Vagina (tissue), 2 donors: Measurements from ENCODE around the gene RECK.

Source experiments
- POLR2A ChIP-seq, 2 donors: fragments of 450-650 bp; IDR thresholded peaks; one replicate each; pipeline ENCODE4 v1.6.1; 2017; ENCODE audit warnings: antibody characterized with exemption in 2 of 2, mild to moderate bottlenecking in 2 of 2, moderate library complexity in 2 of 2
- POLR2AphosphoS5 ChIP-seq, 2 donors: sonication (generic); formaldehyde crosslinking; IDR thresholded peaks; one replicate each; pipeline ENCODE4 v1.9.0; 2017; ENCODE audit warnings: antibody characterized with exemption in 2 of 2, mild to moderate bottlenecking in 2 of 2, low read depth in 1 of 2; ENCODE audit not compliant: insufficient read depth in 1 of 2
- TF ChIP-seq, protein P1 (sequence below), 3 experiments: fragments of 450-650 bp in 2 of 3; fragments of 200-600 bp in 1 of 3; sonication (generic) in 1 of 3; IDR thresholded peaks; one replicate each; pipeline ENCODE4 v1.5.1; 2017 to 2019; ENCODE audit warnings: antibody characterized with exemption in 3 of 3, mild to moderate bottlenecking in 2 of 3, moderate library complexity in 2 of 3

DNA sequence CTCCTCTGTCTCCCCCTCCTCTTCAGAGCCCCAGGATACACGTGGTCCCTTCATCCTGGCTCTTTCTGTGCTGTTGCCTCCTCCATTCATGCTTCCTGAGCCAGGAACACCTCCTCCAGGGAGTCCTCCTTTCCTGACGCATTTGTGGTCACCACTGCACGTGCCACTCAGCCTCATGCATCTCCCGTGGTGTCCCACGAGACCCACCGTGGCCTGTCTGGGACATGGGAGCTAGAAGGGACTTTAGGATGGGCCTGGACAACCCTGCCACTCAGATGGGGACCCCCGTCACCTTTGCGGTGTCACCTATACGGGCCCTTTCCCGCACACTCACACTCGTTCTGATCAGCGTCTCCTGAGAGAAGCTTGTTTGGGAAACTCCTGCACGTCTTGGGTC, 106.5 kb downstream of the RECK start:
- no peak for TF ChIP-seq POLR2AphosphoS5 (IDR thresholded peaks at IDR 0.05; ENCODE audit: insufficient read depth in 1 of 2, low read depth in 1 of 2)
- TF ChIP-seq, protein P1, sequence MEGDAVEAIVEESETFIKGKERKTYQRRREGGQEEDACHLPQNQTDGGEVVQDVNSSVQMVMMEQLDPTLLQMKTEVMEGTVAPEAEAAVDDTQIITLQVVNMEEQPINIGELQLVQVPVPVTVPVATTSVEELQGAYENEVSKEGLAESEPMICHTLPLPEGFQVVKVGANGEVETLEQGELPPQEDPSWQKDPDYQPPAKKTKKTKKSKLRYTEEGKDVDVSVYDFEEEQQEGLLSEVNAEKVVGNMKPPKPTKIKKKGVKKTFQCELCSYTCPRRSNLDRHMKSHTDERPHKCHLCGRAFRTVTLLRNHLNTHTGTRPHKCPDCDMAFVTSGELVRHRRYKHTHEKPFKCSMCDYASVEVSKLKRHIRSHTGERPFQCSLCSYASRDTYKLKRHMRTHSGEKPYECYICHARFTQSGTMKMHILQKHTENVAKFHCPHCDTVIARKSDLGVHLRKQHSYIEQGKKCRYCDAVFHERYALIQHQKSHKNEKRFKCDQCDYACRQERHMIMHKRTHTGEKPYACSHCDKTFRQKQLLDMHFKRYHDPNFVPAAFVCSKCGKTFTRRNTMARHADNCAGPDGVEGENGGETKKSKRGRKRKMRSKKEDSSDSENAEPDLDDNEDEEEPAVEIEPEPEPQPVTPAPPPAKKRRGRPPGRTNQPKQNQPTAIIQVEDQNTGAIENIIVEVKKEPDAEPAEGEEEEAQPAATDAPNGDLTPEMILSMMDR (IDR thresholded peaks at IDR 0.05), result no peak
- no peak for TF ChIP-seq POLR2A (IDR thresholded peaks at IDR 0.05)
